ENCODE results near the gene CDHR4.
"Not testable (repeated sequence)": the region's sequence is repeated elsewhere in the genome, so short reads cannot be mapped to it uniquely, and the experiment has no call there.

CDHR4 gene

GRCh38 chr3:49799761-49800160 lies at the start of gene CDHR4:
CDHR4 (minus strand) TSS chr3:49799873; CDS start chr3:49799812, 61 bp downstream.
- H3K27me3 Mint-ChIP-seq: peaks cover 2% of the 10 kb centered on the region
- H3K36me3 Mint-ChIP-seq: no peaks in the 10 kb centered on the region
- H3K9me3 Mint-ChIP-seq: no peaks in the 10 kb centered on the region
- no peak within 1 kb of the TSS for H3K4me3 Mint-ChIP-seq
- no peak within 1 kb of the TSS for H3K27ac Mint-ChIP-seq
- H3K4me1 Mint-ChIP-seq: peaks cover 9% of the 10 kb centered on the region

GRCh38 chr3:49845694-49846093 lies 46.0 kb upstream of the CDHR4 start:
- H3K9me3 Mint-ChIP-seq: no peaks in the 10 kb centered on the region
- no peaks in the 10 kb centered on the region for H3K36me3 Mint-ChIP-seq
- no peak overlapping the region for H3K4me3 Mint-ChIP-seq
- no peak overlapping the region for H3K27ac Mint-ChIP-seq
- no peaks in the 10 kb centered on the region for H3K27me3 Mint-ChIP-seq
- H3K4me1 Mint-ChIP-seq: no peaks in the 10 kb centered on the region

GRCh38 chr3:49844464-49845183 lies 45.0 kb upstream of the CDHR4 start:
- Mint-ChIP-seq H3K27me3 (no peaks in the 10 kb centered on the region), H3K27ac (no peak overlapping the region), H3K4me1 (no peaks in the 10 kb centered on the region), H3K9me3 (no peaks in the 10 kb centered on the region), H3K4me3 (no peak overlapping the region), H3K36me3 (no peaks in the 10 kb centered on the region)

- H3K36me3 Mint-ChIP-seq: peaks cover 2% of the 10 kb centered on the region
- H3K27ac Mint-ChIP-seq: no peak overlapping the region
- H3K4me1 Mint-ChIP-seq: no peaks in the 10 kb centered on the region
- no peaks in the 10 kb centered on the region for H3K9me3 Mint-ChIP-seq
- no peaks in the 10 kb centered on the region for H3K27me3 Mint-ChIP-seq
- no peak overlapping the region for H3K4me3 Mint-ChIP-seq
Measured at GRCh38 chr3:49842843-49843517, 43.3 kb upstream of the CDHR4 start.

GRCh38 chr3:49841806-49842205 lies 42.1 kb upstream of the CDHR4 start:
- no peak overlapping the region for H3K27ac Mint-ChIP-seq
- peaks cover 2% of the 10 kb centered on the region for H3K36me3 Mint-ChIP-seq
- no peak overlapping the region for H3K4me3 Mint-ChIP-seq
- H3K9me3 Mint-ChIP-seq: no peaks in the 10 kb centered on the region
- H3K4me1 Mint-ChIP-seq: no peaks in the 10 kb centered on the region
- H3K27me3 Mint-ChIP-seq: no peaks in the 10 kb centered on the region

- Mint-ChIP-seq H3K9me3 (no peaks in the 10 kb centered on the region), H3K27me3 (no peaks in the 10 kb centered on the region), H3K4me1 (no peaks in the 10 kb centered on the region), H3K27ac (no peak overlapping the region), H3K4me3 (no peak overlapping the region), H3K36me3 (peaks cover 2% of the 10 kb centered on the region)
Measured at GRCh38 chr3:49841126-49841696, 41.5 kb upstream of the CDHR4 start.

- H3K4me3 Mint-ChIP-seq: no peak overlapping the region
- H3K4me1 Mint-ChIP-seq: no peaks in the 10 kb centered on the region
- peaks cover 2% of the 10 kb centered on the region for H3K36me3 Mint-ChIP-seq
- H3K27ac Mint-ChIP-seq: no peak overlapping the region
- H3K27me3 Mint-ChIP-seq: no peaks in the 10 kb centered on the region
- no peaks in the 10 kb centered on the region for H3K9me3 Mint-ChIP-seq
Measured at GRCh38 chr3:49840388-49840787, 40.7 kb upstream of the CDHR4 start.

- Mint-ChIP-seq H3K36me3 (peaks cover 4% of the 10 kb centered on the region), H3K4me3 (no peak overlapping the region), H3K27ac (peak overlapping the region; percentile 15), H3K27me3 (no peaks in the 10 kb centered on the region), H3K9me3 (no peaks in the 10 kb centered on the region), H3K4me1 (no peaks in the 10 kb centered on the region)
Measured at GRCh38 chr3:49839193-49839809, 39.6 kb upstream of the CDHR4 start.

- Mint-ChIP-seq H3K4me1 (no peaks in the 10 kb centered on the region), H3K27ac (no peak overlapping the region), H3K36me3 (peaks cover 2% of the 10 kb centered on the region), H3K27me3 (no peaks in the 10 kb centered on the region), H3K4me3 (no peak overlapping the region), H3K9me3 (no peaks in the 10 kb centered on the region)
Measured at GRCh38 chr3:49831341-49831740, 31.7 kb upstream of the CDHR4 start.

- H3K9me3 Mint-ChIP-seq: no peaks in the 10 kb centered on the region
- no peak overlapping the region for H3K27ac Mint-ChIP-seq
- H3K27me3 Mint-ChIP-seq: no peaks in the 10 kb centered on the region
- H3K4me1 Mint-ChIP-seq: no peaks in the 10 kb centered on the region
- no peak overlapping the region for H3K4me3 Mint-ChIP-seq
- H3K36me3 Mint-ChIP-seq: no peaks in the 10 kb centered on the region
Measured at GRCh38 chr3:49826016-49826415, 26.3 kb upstream of the CDHR4 start.

- not testable (repeated sequence) for H3K9me3 Mint-ChIP-seq, H3K36me3 Mint-ChIP-seq, H3K4me1 Mint-ChIP-seq, H3K4me3 Mint-ChIP-seq, H3K27me3 Mint-ChIP-seq, H3K27ac Mint-ChIP-seq
Measured at GRCh38 chr3:49823131-49823530, 23.5 kb upstream of the CDHR4 start.

GRCh38 chr3:49813497-49814174 lies 14.0 kb upstream of the CDHR4 start, which contains the start of gene UBA7:
UBA7 (minus strand) TSS chr3:49813953; CDS start chr3:49813787, 166 bp downstream.
- peak within 1 kb of the TSS; percentile 93 for H3K4me3 Mint-ChIP-seq
- H3K36me3 Mint-ChIP-seq: no peaks in the 10 kb centered on the region
- H3K4me1 Mint-ChIP-seq: peaks cover 40% of the 10 kb centered on the region
- H3K9me3 Mint-ChIP-seq: no peaks in the 10 kb centered on the region
- H3K27ac Mint-ChIP-seq: peak within 1 kb of the TSS; percentile 94
- H3K27me3 Mint-ChIP-seq: no peaks in the 10 kb centered on the region

- Mint-ChIP-seq H3K27ac (peak overlapping the region; percentile 94), H3K9me3 (no peaks in the 10 kb centered on the region), H3K4me3 (peak overlapping the region; percentile 93), H3K4me1 (peaks cover 46% of the 10 kb centered on the region), H3K36me3 (no peaks in the 10 kb centered on the region), H3K27me3 (no peaks in the 10 kb centered on the region)
Measured at GRCh38 chr3:49812916-49813496, 13.3 kb upstream of the CDHR4 start.

GRCh38 chr3:49807431-49808114 lies 7.9 kb upstream of the CDHR4 start:
- no peaks in the 10 kb centered on the region for H3K9me3 Mint-ChIP-seq
- H3K27ac Mint-ChIP-seq: peak overlapping the region; percentile 80
- peaks cover 58% of the 10 kb centered on the region for H3K4me1 Mint-ChIP-seq
- H3K27me3 Mint-ChIP-seq: no peaks in the 10 kb centered on the region
- H3K36me3 Mint-ChIP-seq: no peaks in the 10 kb centered on the region
- no peak overlapping the region for H3K4me3 Mint-ChIP-seq

GRCh38 chr3:49806850-49807249 lies 7.2 kb upstream of the CDHR4 start:
- Mint-ChIP-seq H3K27me3 (peaks cover 2% of the 10 kb centered on the region), H3K9me3 (no peaks in the 10 kb centered on the region), H3K4me3 (no peak overlapping the region), H3K36me3 (no peaks in the 10 kb centered on the region), H3K4me1 (peaks cover 54% of the 10 kb centered on the region), H3K27ac (no peak overlapping the region)

Data from activated naive CD4-positive, alpha-beta T cell treated with anti-CD3 and anti-CD28 coated beads, Interleukin-2, amount 50 U/mL, for 24 hours (primary cell).